Psoas muscle (tissue), 8 donors: Measurements from ENCODE around the gene WWOX. TPM values are rescaled to one million over a fixed set of nuclear protein-coding genes. Genes with fewer than 3 reads are reported as not detected.

Experiments
- ATAC-seq, 4 donors: fragments of 200-7000 bp; cut with Tn5 transposase; one replicate each; pipeline ENCODE4 v1.9.1; 2020; ENCODE audit warnings: moderate library complexity in 3 of 4, mild to moderate bottlenecking in 2 of 4
- DNase-seq, 2 donors: peaks; one replicate each; pipeline ENCODE4 v3.0.0-alpha.2; 2020
- H3K27ac ChIP-seq: fragments of 200-600 bp; one replicate; pipeline ENCODE4 v1.8.0; 2022
- H3K27me3 ChIP-seq, 3 donors: fragments of 200-600 bp in 1 of 3; one replicate each; pipeline versions ENCODE4 v1.6.1 to v1.8.0; 2013 to 2022; ENCODE audit warnings: low read length in 2 of 3, mild to moderate bottlenecking in 2 of 3, moderate library complexity in 1 of 3; ENCODE audit not compliant: insufficient read depth in 3 of 3
- H3K36me3 ChIP-seq, 2 donors: fragments of 200-600 bp in 1 of 2; one replicate each; pipeline versions ENCODE4 v1.6.1 to v1.8.0; 2013 to 2022; ENCODE audit warnings: low read depth in 1 of 2, mild to moderate bottlenecking in 1 of 2, moderate library complexity in 1 of 2; ENCODE audit not compliant: insufficient read depth in 1 of 2
- H3K4me1 ChIP-seq: fragments of 200-600 bp; one replicate; pipeline ENCODE4 v1.8.0; 2022
- H3K4me3 ChIP-seq: fragments of 200-600 bp; one replicate; pipeline ENCODE4 v1.8.0; 2022; ENCODE audit warnings: mild to moderate bottlenecking
- H3K9me3 ChIP-seq: fragments of 200-600 bp; one replicate; pipeline ENCODE4 v1.8.0; 2022
- WGBS, 3 donors: extraction: QIAGEN DNeasy Blood & Tissue Kit; methylation state at CpG; one replicate each; pipeline versions ENCODE4 v1.1.6 to v1.1.7; 2013; 5-methylcytosine and 5-hydroxymethylcytosine counted together
- intact Hi-C, 2 donors: fragments of 100-400 bp; cut with DNase I; formaldehyde crosslinking; loops; one replicate each; pipeline versions ENCODE4 v1.11.0 to v1.14.2; 2022
- polyA plus RNA-seq, 3 donors: library from polyadenylated mRNA; stranded (reverse); fragments of 200-250 nt; gene quantifications; one replicate each; pipeline ENCODE4 v1.2.3, GENCODE V29; 2013
- total RNA-seq, 4 donors: library from RNA; stranded (reverse); fragmentation: NEBNext Ultra II Directional in 2 of 4; extraction: Animal tissue kit (Norgen Biotek cat#: 25700) in 2 of 4; gene quantifications; one replicate each; pipeline versions ENCODE4 v1.2.1 to v1.2.4, GENCODE V29; 2021 to 2023
- TF ChIP-seq, protein P1 (sequence below): fragments of 200-600 bp; IDR thresholded peaks from one replicate; pipeline ENCODE4 v1.8.0; 2022; ENCODE audit warnings: antibody characterized with exemption
- donor health status: healthy with polysubstance abuse.
- donor health status: DM: no; HTN: no; CAD: no; lungs with moderate emphysema.
- donor health status: Bipolar disorder and iron deficiency.
- donor health status: healthy.
- donor health status: DM: yes; HTN: yes; CAD: no.
- donor health status: DM: no; HTN: no; CAD: no.
- donor health status: DM: no; HTN: no; CAD: no.
- donor health status: DM: yes; HTN: yes; CAD: no.

The WWOX gene
- total and polyA plus RNA-seq, 7 donors: 3.1 to 6.6 (median 5.0) TPM

DNA sequence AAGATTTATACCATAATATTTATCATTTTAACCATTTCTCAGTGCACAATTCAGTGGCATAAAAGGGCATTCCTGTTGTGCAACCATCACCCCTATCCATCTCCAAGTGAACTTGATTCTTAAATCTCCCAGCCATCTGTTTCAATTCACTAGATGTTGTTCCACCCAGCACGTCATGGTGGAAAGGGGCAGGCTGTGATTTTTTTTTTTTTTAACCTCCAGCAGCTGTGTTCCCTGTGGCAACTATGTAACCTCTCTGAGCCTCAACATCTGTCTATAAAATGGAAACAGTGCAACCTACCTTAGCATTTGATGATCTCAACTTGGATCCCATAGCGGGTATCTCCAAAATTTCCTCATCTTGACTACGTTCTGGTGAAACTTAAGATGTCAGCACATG, 604.5 kb downstream of the WWOX start:
- Histone ChIP-seq H3K36me3 (no peaks in the 10 kb centered on the region), H3K4me3 (no peak overlapping the region), H3K9me3 (peaks cover 12% of the 10 kb centered on the region), H3K27ac (no peak overlapping the region), H3K27me3 (no peaks in the 10 kb centered on the region), H3K4me1 (no peaks in the 10 kb centered on the region)
- TF ChIP-seq, protein P1, sequence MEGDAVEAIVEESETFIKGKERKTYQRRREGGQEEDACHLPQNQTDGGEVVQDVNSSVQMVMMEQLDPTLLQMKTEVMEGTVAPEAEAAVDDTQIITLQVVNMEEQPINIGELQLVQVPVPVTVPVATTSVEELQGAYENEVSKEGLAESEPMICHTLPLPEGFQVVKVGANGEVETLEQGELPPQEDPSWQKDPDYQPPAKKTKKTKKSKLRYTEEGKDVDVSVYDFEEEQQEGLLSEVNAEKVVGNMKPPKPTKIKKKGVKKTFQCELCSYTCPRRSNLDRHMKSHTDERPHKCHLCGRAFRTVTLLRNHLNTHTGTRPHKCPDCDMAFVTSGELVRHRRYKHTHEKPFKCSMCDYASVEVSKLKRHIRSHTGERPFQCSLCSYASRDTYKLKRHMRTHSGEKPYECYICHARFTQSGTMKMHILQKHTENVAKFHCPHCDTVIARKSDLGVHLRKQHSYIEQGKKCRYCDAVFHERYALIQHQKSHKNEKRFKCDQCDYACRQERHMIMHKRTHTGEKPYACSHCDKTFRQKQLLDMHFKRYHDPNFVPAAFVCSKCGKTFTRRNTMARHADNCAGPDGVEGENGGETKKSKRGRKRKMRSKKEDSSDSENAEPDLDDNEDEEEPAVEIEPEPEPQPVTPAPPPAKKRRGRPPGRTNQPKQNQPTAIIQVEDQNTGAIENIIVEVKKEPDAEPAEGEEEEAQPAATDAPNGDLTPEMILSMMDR: no peak
- WGBS, 3 donors: 36 to 52% (median 42%) methylated on average over 3 of the region's 3 CpGs
- ATAC-seq (no peak), DNase-seq (no peak)
- intact Hi-C loops: no loop called here

DNA sequence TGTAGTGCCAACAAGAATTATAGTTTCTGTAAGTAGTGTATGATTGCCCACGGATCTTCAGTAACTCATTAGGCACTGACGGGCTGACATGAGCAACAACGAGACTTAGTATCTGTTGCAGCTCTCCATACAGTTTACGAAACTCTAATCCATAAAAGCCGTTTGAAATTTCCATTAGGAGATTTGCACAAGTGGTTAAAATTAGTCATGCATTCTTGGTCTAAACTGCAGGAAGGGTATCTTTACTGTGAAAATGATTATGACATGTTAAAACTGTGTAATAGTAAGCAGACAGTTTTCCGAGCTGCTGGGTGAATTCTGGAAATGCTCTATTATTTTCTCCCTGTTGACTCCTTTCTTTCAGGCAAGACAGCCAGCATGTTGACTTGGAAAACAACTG, 605.0 kb downstream of the WWOX start:
- no peak for DNase-seq
- intact Hi-C loops: no loop called here

DNA sequence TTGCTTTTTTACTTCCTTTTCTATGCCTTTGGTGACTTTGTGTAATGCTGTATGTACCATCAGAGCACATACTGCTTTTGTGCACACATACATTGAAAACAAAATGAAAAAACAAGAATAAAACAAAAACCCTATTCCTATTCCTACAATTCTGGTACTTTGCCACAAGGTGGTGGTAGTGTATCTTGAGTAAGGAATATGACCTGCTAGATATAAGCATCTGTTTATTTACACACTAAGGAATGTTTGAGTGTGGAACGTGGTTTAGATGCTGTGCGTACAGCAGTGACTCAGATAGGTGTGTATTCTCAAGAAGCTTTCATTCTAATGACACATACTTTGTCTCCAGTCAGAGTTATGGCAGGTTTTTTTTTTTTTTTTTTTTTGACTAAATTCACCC, 606.2 kb downstream of the WWOX start:
- TF ChIP-seq, protein P1: peak; percentile 37
- intact Hi-C loops: no loop called here
- Histone ChIP-seq H3K27ac (no peak overlapping the region), H3K27me3 (no peaks in the 10 kb centered on the region), H3K9me3 (peaks cover 12% of the 10 kb centered on the region), H3K36me3 (no peaks in the 10 kb centered on the region), H3K4me1 (no peaks in the 10 kb centered on the region), H3K4me3 (no peak overlapping the region)
- 79 to 91% (median 85%) methylated on average over 2 of the region's 2 CpGs for WGBS, 3 donors
- ATAC-seq (no peak), DNase-seq (no peak)

More for the DNA sequence above, 605.0 kb downstream of the WWOX start:
- Histone ChIP-seq H3K9me3 (peaks cover 12% of the 10 kb centered on the region), H3K27me3 (no peaks in the 10 kb centered on the region), H3K27ac (no peak overlapping the region), H3K4me1 (no peaks in the 10 kb centered on the region), H3K4me3 (no peak overlapping the region), H3K36me3 (no peaks in the 10 kb centered on the region)
- ATAC-seq: no peak
- 36 to 53% (median 37%) methylated on average over 6 of the region's 6 CpGs for WGBS, 3 donors
- TF ChIP-seq, protein P1: no peak

DNA sequence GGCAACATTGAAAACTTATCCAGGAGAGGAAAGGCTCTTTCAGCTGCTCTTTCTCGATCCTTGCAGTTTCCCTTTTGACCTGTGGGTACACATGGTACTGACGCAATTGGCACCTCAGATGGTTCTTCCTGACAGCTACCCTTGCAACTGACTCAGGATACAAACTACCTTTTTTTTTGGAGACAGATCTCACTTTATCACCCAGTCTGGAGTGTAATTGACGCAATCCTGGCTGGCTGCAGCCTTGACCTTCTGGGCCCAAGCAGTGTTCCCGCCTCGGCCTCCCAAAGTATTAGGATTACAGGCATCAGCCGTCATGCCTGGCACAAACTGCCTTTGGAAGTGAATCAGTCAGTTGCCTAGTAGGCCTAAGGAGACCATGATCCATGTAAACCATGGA, 607.2 kb downstream of the WWOX start:
- H3K9me3 ChIP-seq: peaks cover 12% of the 10 kb centered on the region
- TF ChIP-seq, protein P1: no peak
- H3K36me3 ChIP-seq: no peaks in the 10 kb centered on the region
- ATAC-seq (peak in 2 of 4 donors; percentile 36), DNase-seq (peak; percentile 17 to 58)
- no peak overlapping the region for H3K27ac ChIP-seq
- H3K27me3 ChIP-seq: no peaks in the 10 kb centered on the region
- 40 to 54% (median 42%) methylated on average over 6 of the region's 6 CpGs for WGBS, 3 donors
- H3K4me3 ChIP-seq: no peak overlapping the region
- no peaks in the 10 kb centered on the region for H3K4me1 ChIP-seq
- intact Hi-C loops: no loop called here

DNA sequence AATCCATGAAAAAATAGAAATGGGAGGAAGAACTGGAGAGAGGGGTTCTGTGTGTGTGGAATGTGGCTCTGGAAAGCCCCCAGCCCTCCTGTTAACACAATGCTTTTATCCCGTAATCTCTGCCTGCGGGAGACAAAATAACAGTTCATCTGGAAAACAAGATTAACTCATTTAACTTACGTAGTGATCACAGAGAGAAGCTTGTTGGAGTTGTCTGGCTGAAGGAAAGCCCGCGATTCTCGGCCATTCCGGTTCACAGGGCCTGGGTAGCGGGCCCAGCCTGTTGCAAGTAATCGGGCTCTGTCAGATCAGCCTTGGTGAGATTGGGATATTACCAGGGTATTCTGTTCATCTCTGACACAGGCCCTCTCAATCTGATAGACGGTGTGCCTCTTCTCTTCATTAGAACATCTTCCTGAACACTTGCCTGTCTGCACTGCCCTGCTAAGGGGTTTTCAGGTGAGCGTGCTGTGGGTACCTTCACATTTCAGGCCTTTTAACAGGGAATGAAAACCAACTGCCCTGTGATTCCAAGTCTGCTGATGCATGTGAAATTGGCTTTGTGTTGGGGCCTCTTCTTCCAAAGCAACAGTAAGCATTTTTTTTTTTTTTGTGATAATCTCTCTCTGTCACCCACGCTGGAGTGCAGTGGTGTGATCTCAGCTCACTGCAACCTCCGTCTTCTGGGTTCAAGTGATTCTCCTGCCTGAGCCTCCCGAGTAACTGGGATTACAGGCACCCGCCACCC, 609.9 kb downstream of the WWOX start:
- ATAC-seq: no peak

More for the DNA sequence above, 609.9 kb downstream of the WWOX start:
- Histone ChIP-seq H3K4me3 (no peak overlapping the region), H3K27ac (no peak overlapping the region), H3K27me3 (no peaks in the 10 kb centered on the region), H3K4me1 (no peaks in the 10 kb centered on the region), H3K36me3 (no peaks in the 10 kb centered on the region), H3K9me3 (peaks cover 12% of the 10 kb centered on the region)
- intact Hi-C loops: no loop called here
- DNase-seq: no peak
- TF ChIP-seq, protein P1: no peak
- WGBS, 3 donors: 95% methylated on average over 15 of the region's 15 CpGs
